HepG2 (cell line): ENCODE measurements around the gene DELE1. TPM values are rescaled to one million over a fixed set of nuclear protein-coding genes. Genes with fewer than 3 reads are reported as not detected.

Experiments used
- EP300 ChIP-seq, 3 experiments: sonication (generic) in 1 of 3; formaldehyde crosslinking in 1 of 3; IDR thresholded peaks; 2 replicates each; pipeline versions ENCODE4 v1.5.1 to v1.6.1; 2011 to 2020; ENCODE audit warnings: low read depth in 2 of 3, low read length in 2 of 3, borderline replicate concordance in 1 of 3, improper control_type of control experiment in 1 of 3, mild to moderate bottlenecking in 1 of 3, missing genetic modification reagents in 1 of 3, moderate library complexity in 1 of 3
- ETS1 ChIP-seq: sonication (generic); formaldehyde crosslinking; IDR thresholded peaks from 2 replicates; pipeline ENCODE4 v1.4.0; 2020; ENCODE audit warnings: missing genetic modification reagents
- HIC2 ChIP-seq: sonication (generic); formaldehyde crosslinking; IDR thresholded peaks from 2 replicates; pipeline ENCODE4 v1.9.0; 2022; ENCODE audit warnings: low read depth, missing genetic modification reagents
- MTA1 ChIP-seq: sonication (generic); formaldehyde crosslinking; IDR thresholded peaks from 2 replicates; pipeline ENCODE4 v1.4.0; 2020; ENCODE audit warnings: missing genetic modification reagents, mild to moderate bottlenecking, borderline replicate concordance
- NR2C2 ChIP-seq: sonication (generic); formaldehyde crosslinking; IDR thresholded peaks from 2 replicates; pipeline ENCODE4 v1.4.0; 2020; ENCODE audit warnings: missing genetic modification reagents, mild to moderate bottlenecking, moderate library complexity, borderline replicate concordance
- PLRG1 ChIP-seq: fragments of 450-650 bp; conservative IDR thresholded peaks from 2 replicates; pipeline ENCODE4 v1.6.1; 2016
- ZNF569 ChIP-seq: sonication (generic); formaldehyde crosslinking; IDR thresholded peaks from 2 replicates; pipeline ENCODE4 v1.5.0; 2020; ENCODE audit warnings: mild to moderate bottlenecking, missing genetic modification reagents, moderate library complexity, borderline replicate concordance
- ZNF576 ChIP-seq: sonication (generic); formaldehyde crosslinking; IDR thresholded peaks from 2 replicates; pipeline ENCODE4 v1.4.0; 2020; ENCODE audit warnings: mild to moderate bottlenecking, missing genetic modification reagents
- polyA plus RNA-seq, 8 experiments: library from polyadenylated mRNA; depleted of rRNA in 3 of 8; stranded (reverse) in 7 of 8; unstranded in 1 of 8; fragments of >200 nt; fragmentation: Illumina TruSeq in 4 of 8; extraction: Trizol in 4 of 8; gene quantifications; 2 replicates each; pipeline versions ENCODE4 v1.2.1 to v1.2.3, GENCODE V29; 2011 to 2016; ENCODE audit warnings: low read depth in 4 of 8, missing spikeins in 1 of 8, mixed read lengths in 1 of 8; ENCODE audit not compliant: insufficient read depth in 1 of 8
- total RNA-seq, 5 experiments: library from RNA; depleted of rRNA; stranded (reverse); fragments of >200 nt; fragmentation: Illumina TruSeq; extraction: Trizol; gene quantifications; 2 replicates each; pipeline ENCODE4 v1.2.3, GENCODE V29; 2016; ENCODE audit warnings: low read depth in 1 of 5

The DELE1 gene
- total and polyA plus RNA-seq, 2 of the 13 experiments (the other 11 are each of a cell fraction or from before 2014, with no cell fraction given) = 57.5 to 90.3 TPM

- TF ChIP-seq EP300 (IDR thresholded peaks at IDR 0.05; ENCODE audit: low read depth in 2 of 2, low read length in 2 of 2) = no peak
- no peak for TF ChIP-seq EP300 (CRISPR knock-in tag; IDR thresholded peaks at IDR 0.05; ENCODE audit: borderline replicate concordance)
- TF ChIP-seq NR2C2 (CRISPR knock-in tag) = peak; percentile 87
- no peak for TF ChIP-seq PLRG1
- TF ChIP-seq ETS1 (CRISPR knock-in tag) = no peak
- peak; percentile 37; the same call in 1 of the 2 replicates for TF ChIP-seq ZNF576
- 0 out of 2 replicates have a peak, but pooled peaks have one; percentile 70 for TF ChIP-seq MTA1 (CRISPR knock-in tag)
- no peak; the same call in 1 of the 2 replicates for TF ChIP-seq HIC2 (CRISPR knock-in tag)
- no peak for TF ChIP-seq ZNF569 (CRISPR knock-in tag)
Observed at GRCh38 chr5:141923448-141924313, at the start of gene DELE1 (continued).
